ENCODE data around the gene ERBB4.

GRCh38 chr2:212359425-212360067 lies 179.1 kb downstream of the ERBB4 start:
- TF ChIP-seq POLR2AphosphoS5 (IDR thresholded peaks at IDR 0.05; ENCODE audit: low read depth, low read length) (no peak), POLR2A (IDR thresholded peaks at IDR 0.05; ENCODE audit: low read depth, low read length) (no peak), POU2F2 (IDR thresholded peaks at IDR 0.05; ENCODE audit: low read depth, low read length) (no peak), TAF1 (IDR thresholded peaks at IDR 0.05; ENCODE audit: low read depth, low read length) (no peak), SPI1 (IDR thresholded peaks at IDR 0.05; ENCODE audit: low read depth, low read length) (no peak)

Measured in GM12891 (cell line).